ENCODE measurements around the gene CDK8.

Gene CDK8

DNA sequence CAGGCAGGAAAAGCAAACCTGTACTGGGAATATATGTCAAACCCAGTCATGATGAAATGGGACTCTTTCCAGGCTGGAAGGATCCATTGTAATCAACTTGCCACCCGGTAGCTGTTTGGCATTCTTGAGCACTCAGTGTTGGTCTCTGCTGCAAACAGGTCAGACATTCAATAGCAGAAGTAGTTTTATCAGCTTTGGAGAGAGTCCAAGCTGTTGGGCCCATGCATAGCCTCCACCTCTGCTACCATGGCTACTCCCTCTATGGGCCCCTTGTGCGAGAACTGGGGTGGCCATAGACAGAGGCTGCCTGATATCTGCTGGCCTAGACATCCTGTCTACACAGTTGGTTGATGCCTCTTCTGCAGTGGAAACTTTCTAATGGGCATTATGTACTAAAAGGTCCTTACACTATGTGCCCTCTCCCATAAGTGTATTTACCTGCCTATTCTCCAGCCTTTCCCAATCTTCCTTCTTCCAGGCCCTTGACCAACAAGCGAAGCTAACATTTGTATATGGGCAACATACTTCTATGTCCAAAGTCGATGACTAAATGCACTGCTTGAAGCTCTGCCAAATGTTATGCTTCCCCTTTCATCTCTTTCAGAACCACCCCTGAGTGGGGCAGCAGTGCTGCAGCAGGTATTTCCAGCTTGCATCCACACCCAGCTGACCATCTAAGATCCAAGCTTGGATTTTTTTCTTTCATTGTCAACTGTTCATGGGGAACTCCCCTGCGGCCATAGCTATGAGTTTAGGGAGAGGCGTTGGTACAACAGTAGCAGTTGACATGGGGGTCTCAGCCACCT, 26.6 kb upstream of the CDK8 start:
- no peak overlapping the region for H3K27ac ChIP-seq
- DNase-seq, result no peak
- no peaks in the 10 kb centered on the region for H3K36me3 ChIP-seq (replicated peaks)
- in situ Hi-C loops (cut with HindIII; ENCODE audit: low pct_ligation_motif_present, low sequenced_read_pairs), result no loop called here
- TF ChIP-seq CTCF (IDR thresholded peaks at IDR 0.05; ENCODE audit: low read depth, low read length, missing control alignments), result no peak
- H3K27me3 ChIP-seq (replicated peaks), result no peaks in the 10 kb centered on the region
- H3K4me3 ChIP-seq (ENCODE audit: low read depth, low read length), result no peak overlapping the region

DNA sequence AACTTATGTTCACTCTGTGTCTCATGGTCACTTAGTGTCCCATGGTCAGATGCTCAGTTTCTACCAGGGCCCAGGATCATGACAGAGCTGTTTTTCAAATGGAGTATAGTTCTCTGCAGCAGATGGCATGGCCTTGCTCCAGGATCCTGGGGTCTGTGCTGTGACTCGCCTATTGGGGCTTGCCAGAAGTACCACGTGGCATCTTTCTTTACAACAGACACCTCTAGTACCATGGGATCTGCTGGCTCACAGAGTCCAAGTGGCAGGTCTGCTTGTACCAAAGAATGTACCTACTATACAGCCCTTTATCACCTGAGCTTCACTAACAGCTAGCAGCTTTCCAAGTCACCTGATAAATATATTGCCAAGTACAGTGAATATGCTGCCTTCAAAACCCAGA, 25.8 kb upstream of the CDK8 start:
- in situ Hi-C loops (cut with HindIII; ENCODE audit: low pct_ligation_motif_present, low sequenced_read_pairs), result no loop called here
- no peaks in the 10 kb centered on the region for H3K27me3 ChIP-seq (replicated peaks)
- no peak overlapping the region for H3K4me3 ChIP-seq (ENCODE audit: low read depth, low read length)
- H3K36me3 ChIP-seq (replicated peaks), result no peaks in the 10 kb centered on the region
- no peak overlapping the region for H3K27ac ChIP-seq
- DNase-seq, result no peak
- TF ChIP-seq CTCF (IDR thresholded peaks at IDR 0.05; ENCODE audit: low read depth, low read length, missing control alignments), result no peak

DNA sequence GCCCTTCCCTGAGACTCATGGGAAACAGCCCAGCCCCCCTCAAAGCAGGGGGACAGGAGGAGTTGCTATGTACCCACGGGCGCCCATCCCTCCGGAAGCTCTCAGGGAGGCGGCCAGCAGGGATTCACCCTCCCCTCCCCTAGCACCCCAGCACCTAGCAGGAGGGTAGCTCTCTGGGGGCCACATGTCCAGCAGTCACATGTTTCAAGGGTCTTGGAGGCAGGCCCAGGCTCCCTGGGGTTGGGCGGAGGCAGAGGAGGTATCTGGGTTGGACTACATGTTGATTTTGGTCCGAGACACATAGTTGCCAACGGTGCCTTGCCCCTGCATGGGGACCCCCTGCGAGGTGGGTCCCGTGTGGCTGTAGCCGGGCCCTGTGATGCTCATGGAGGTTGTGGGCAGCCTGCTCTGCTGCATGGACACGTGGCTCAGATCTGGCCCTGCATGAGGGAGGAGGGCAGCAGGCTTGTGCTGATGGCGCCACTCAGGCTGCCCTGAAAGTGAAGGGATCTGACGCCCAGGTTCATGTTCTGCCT, 24.8 kb upstream of the CDK8 start:
- Histone ChIP-seq H3K36me3 (replicated peaks) (no peaks in the 10 kb centered on the region), H3K4me3 (ENCODE audit: low read depth, low read length) (no peak overlapping the region), H3K27ac (no peak overlapping the region), H3K27me3 (replicated peaks) (no peaks in the 10 kb centered on the region)
- in situ Hi-C loops (cut with HindIII; ENCODE audit: low pct_ligation_motif_present, low sequenced_read_pairs), result no loop called here
- DNase-seq, result no peak
- TF ChIP-seq CTCF (IDR thresholded peaks at IDR 0.05; ENCODE audit: low read depth, low read length, missing control alignments), result no peak

DNA sequence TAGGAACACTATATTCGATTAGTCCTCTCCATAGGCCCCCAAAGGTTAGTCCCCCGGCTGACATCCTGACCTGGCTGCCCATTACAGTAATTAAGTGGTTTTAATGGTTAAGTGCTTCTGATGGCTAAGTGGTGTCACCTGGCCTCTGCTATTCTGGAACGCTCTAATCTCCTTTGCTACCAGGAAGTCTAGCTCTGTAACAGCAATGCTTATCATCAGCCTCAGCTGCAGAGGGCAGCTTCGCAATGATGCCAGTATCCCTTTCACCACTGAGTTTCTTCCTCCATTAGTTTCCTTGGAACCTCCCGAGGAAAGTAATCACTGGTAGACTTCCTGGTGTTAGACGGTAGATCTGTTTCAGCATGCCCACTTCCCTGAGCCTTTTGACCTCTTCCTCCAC, 23.2 kb upstream of the CDK8 start:
- Histone ChIP-seq H3K36me3 (replicated peaks) (no peaks in the 10 kb centered on the region), H3K27ac (no peak overlapping the region), H3K27me3 (replicated peaks) (no peaks in the 10 kb centered on the region), H3K4me3 (ENCODE audit: low read depth, low read length) (no peak overlapping the region)
- DNase-seq, result no peak
- no peak for TF ChIP-seq CTCF (IDR thresholded peaks at IDR 0.05; ENCODE audit: low read depth, low read length, missing control alignments)
- in situ Hi-C loops (cut with HindIII; ENCODE audit: low pct_ligation_motif_present, low sequenced_read_pairs), result no loop called here

- in situ Hi-C loops (cut with HindIII; ENCODE audit: low pct_ligation_motif_present, low sequenced_read_pairs), result no loop called here
- no peak overlapping the region for H3K4me3 ChIP-seq (ENCODE audit: low read depth, low read length)
- H3K36me3 ChIP-seq (replicated peaks), result no peaks in the 10 kb centered on the region
- no peak for TF ChIP-seq CTCF (IDR thresholded peaks at IDR 0.05; ENCODE audit: low read depth, low read length, missing control alignments)
- H3K27me3 ChIP-seq (replicated peaks), result no peaks in the 10 kb centered on the region
- DNase-seq, result no peak
- no peak overlapping the region for H3K27ac ChIP-seq
These were observed 17.6 kb upstream of the CDK8 start for GRCh38 chr13:26236296-26236695.

DNA sequence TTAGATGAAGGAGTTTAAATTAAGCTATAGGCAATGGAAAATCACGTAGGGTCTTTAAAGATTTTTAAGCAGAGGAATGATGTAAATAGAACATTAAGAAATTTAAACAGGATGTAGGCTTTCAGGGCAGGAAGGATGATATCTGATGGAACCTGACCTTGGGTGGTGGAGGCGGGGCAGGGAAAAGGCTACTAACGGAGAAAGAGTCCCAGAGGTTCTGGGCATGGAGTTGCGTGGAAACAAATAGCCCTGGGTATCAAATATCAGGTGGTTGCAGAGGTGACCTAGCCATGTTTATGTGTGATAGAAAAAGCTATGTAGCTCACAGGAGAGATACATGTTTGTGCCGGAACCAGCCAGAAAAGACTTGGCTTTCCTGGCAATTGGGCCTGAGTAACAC, 7.8 kb upstream of the CDK8 start:
- TF ChIP-seq CTCF (IDR thresholded peaks at IDR 0.05; ENCODE audit: low read depth, low read length, missing control alignments), result no peak
- no peak overlapping the region for H3K27ac ChIP-seq
- H3K4me3 ChIP-seq (ENCODE audit: low read depth, low read length), result no peak overlapping the region
- in situ Hi-C loops (cut with HindIII; ENCODE audit: low pct_ligation_motif_present, low sequenced_read_pairs), result no loop called here
- H3K36me3 ChIP-seq (replicated peaks), result no peaks in the 10 kb centered on the region
- no peaks in the 10 kb centered on the region for H3K27me3 ChIP-seq (replicated peaks)
- no peak for DNase-seq
